H1 (cell line): Measurements from ENCODE around the gene GUCY1A1. TPM values are rescaled to one million over a fixed set of nuclear protein-coding genes. Genes with fewer than 3 reads are reported as not detected.

Source experiments
- CTCF ChIA-PET: fragments of 300-600 bp; sonication (Branson Sonifier 250); formaldehyde crosslinking; loops from one replicate; lab custom pipeline; 2021; ENCODE audit not compliant: partially characterized antibody; lab: Charles Lee
- POLR2A ChIA-PET: fragments of 300-600 bp; sonication (Branson Sonifier 250); formaldehyde crosslinking; loops from one replicate; lab custom pipeline; 2021; ENCODE audit warnings: inconsistent platforms; ENCODE audit not compliant: partially characterized antibody; lab: Charles Lee
- DNase-seq, 2 experiments: peaks; one replicate each; pipeline versions ENCODE4 v3.0.0 to v3.0.0-alpha.2; 2010 to 2022; ENCODE audit warnings: low spot score in 2 of 2, low read depth in 1 of 2, mixed read lengths in 1 of 2
- FAIRE-seq: peaks from 2 replicates; lab custom pipeline; 2011; peaks lifted over from hg19 to GRCh38; lab: Jason Lieb, UNC
- H2AFZ ChIP-seq: 2 replicates; pipeline ENCODE4 v1.8.1; 2012; ENCODE audit warnings: low read length, inconsistent platforms
- H2AK5ac ChIP-seq: 2 replicates; pipeline ENCODE4 v1.6.1; 2013; ENCODE audit warnings: low read depth, low read length
- H2BK120ac ChIP-seq: replicated peaks from 2 replicates; pipeline ENCODE3; 2013; ENCODE audit warnings: low read depth, low read length, inconsistent platforms
- H2BK12ac ChIP-seq: 2 replicates; pipeline ENCODE4 v1.6.1; 2013; ENCODE audit warnings: low read depth, low read length
- H2BK15ac ChIP-seq: 2 replicates; pipeline ENCODE4 v1.6.1; 2013; ENCODE audit warnings: low read length
- H2BK20ac ChIP-seq: 2 replicates; pipeline ENCODE4 v1.6.1; 2013; ENCODE audit warnings: low read length
- H2BK5ac ChIP-seq: 2 replicates; pipeline ENCODE4 v1.6.1; 2013; ENCODE audit warnings: low read depth, low read length
- H3K14ac ChIP-seq: 2 replicates; pipeline ENCODE4 v1.6.1; 2013; ENCODE audit warnings: inconsistent platforms; ENCODE audit not compliant: insufficient read length
- H3K18ac ChIP-seq: 2 replicates; pipeline ENCODE4 v1.6.1; 2013; ENCODE audit warnings: low read length; ENCODE audit errors: extremely low read depth
- H3K23ac ChIP-seq: 2 replicates; pipeline ENCODE4 v1.6.1; 2013; ENCODE audit warnings: inconsistent platforms; ENCODE audit not compliant: insufficient read length
- H3K23me2 ChIP-seq: 2 replicates; pipeline ENCODE4 v1.6.1; 2013; ENCODE audit warnings: low read depth, low read length
- H3K27ac ChIP-seq: 2 replicates; pipeline ENCODE4 v1.6.1; 2011; ENCODE audit warnings: low read depth, low read length, inconsistent platforms
- H3K27me3 ChIP-seq, 4 experiments: replicated peaks in 1 of 4; 1 replicate in 1 of 4; 2 replicates in 3 of 4; pipeline versions ENCODE4 v1.6.1 to v1.8.1; 2011 to 2013; ENCODE audit warnings: low read length in 3 of 4, mild to moderate bottlenecking in 3 of 4, inconsistent platforms in 2 of 4, mixed read lengths in 2 of 4, moderate library complexity in 1 of 4; ENCODE audit not compliant: control insufficient read depth in 3 of 4, insufficient read depth in 3 of 4; ENCODE audit errors: extremely low read depth in 1 of 4
- H3K36me3 ChIP-seq, 4 experiments: 2 replicates each; pipeline versions ENCODE4 v1.6.1 to v1.8.1; 2011 to 2013; ENCODE audit warnings: mild to moderate bottlenecking in 4 of 4, low read length in 3 of 4, moderate library complexity in 2 of 4, control low read depth in 1 of 4, inconsistent platforms in 1 of 4; ENCODE audit not compliant: insufficient read depth in 4 of 4, control insufficient read depth in 2 of 4
- H3K4ac ChIP-seq: replicated peaks from 2 replicates; pipeline ENCODE3; 2013; ENCODE audit warnings: low read length, low read depth, mixed read lengths, inconsistent platforms; ENCODE audit not compliant: insufficient read length
- H3K4me1 ChIP-seq, 4 experiments: replicated peaks in 1 of 4; 1 replicate in 1 of 4; 2 replicates in 3 of 4; pipeline versions ENCODE4 v1.6.1 to v1.8.1; 2011 to 2013; ENCODE audit warnings: low read length in 3 of 4, inconsistent platforms in 2 of 4, mixed read lengths in 1 of 4; ENCODE audit not compliant: insufficient read depth in 4 of 4, control insufficient read depth in 3 of 4
- H3K4me2 ChIP-seq, 2 experiments: 2 replicates each; pipeline versions ENCODE4 v1.6.1 to v1.8.1; 2011 to 2013; ENCODE audit warnings: low read depth in 2 of 2, low read length in 2 of 2, control low read depth in 1 of 2, inconsistent platforms in 1 of 2, mild to moderate bottlenecking in 1 of 2; ENCODE audit not compliant: insufficient read depth in 1 of 2
- H3K4me3 ChIP-seq, 4 experiments: fragments of 200-600, 300-600 bp in 1 of 4; sonication (generic), shearing (Covaris generic), sonication (Bioruptor Twin) in 1 of 4; 2 replicates each; pipeline versions ENCODE4 v1.5.1 to v1.8.1; 2011 to 2016; ENCODE audit warnings: low read length in 4 of 4, low read depth in 3 of 4, control low read depth in 2 of 4, inconsistent platforms in 2 of 4, mild to moderate bottlenecking in 2 of 4, mixed read lengths in 1 of 4, moderate library complexity in 1 of 4; ENCODE audit not compliant: insufficient read depth in 2 of 4; ENCODE audit errors: extremely low read depth in 1 of 4
- H3K56ac ChIP-seq: replicated peaks from 2 replicates; pipeline ENCODE3; 2013; ENCODE audit warnings: low read depth, mild to moderate bottlenecking, mixed read lengths, low read length, inconsistent platforms; ENCODE audit not compliant: insufficient read length
- H3K79me1 ChIP-seq: 2 replicates; pipeline ENCODE4 v1.6.1; 2013; ENCODE audit warnings: low read depth, low read length, control low read depth
- H3K79me2 ChIP-seq, 2 experiments: 2 replicates each; pipeline versions ENCODE4 v1.6.1 to v1.8.1; 2012 to 2013; ENCODE audit warnings: low read length in 2 of 2, mild to moderate bottlenecking in 2 of 2, inconsistent platforms in 1 of 2; ENCODE audit not compliant: insufficient read depth in 2 of 2, control insufficient read depth in 1 of 2
- H3K9ac ChIP-seq, 4 experiments: replicated peaks in 1 of 4; 1 replicate in 1 of 4; 2 replicates in 3 of 4; pipeline versions ENCODE4 v1.6.1 to v1.8.1; 2011 to 2013; ENCODE audit warnings: low read depth in 3 of 4, low read length in 3 of 4, control low read depth in 2 of 4, mild to moderate bottlenecking in 2 of 4, moderate library complexity in 2 of 4, inconsistent platforms in 1 of 4; ENCODE audit errors: extremely low read depth in 1 of 4
- H3K9me3 ChIP-seq, 2 experiments: 2 replicates each; pipeline versions ENCODE4 v1.6.1 to v1.8.1; 2012 to 2013; ENCODE audit warnings: mild to moderate bottlenecking in 2 of 2, moderate library complexity in 2 of 2, control low read depth in 1 of 2, inconsistent platforms in 1 of 2, low read depth in 1 of 2, low read length in 1 of 2, mixed read lengths in 1 of 2; ENCODE audit not compliant: insufficient read depth in 2 of 2
- H4K20me1 ChIP-seq, 2 experiments: replicated peaks in 1 of 2; 2 replicates each; pipeline versions ENCODE3 to v1.8.1; 2011 to 2013; ENCODE audit warnings: inconsistent platforms in 2 of 2, low read length in 2 of 2, mild to moderate bottlenecking in 1 of 2; ENCODE audit not compliant: insufficient read depth in 2 of 2, control insufficient read depth in 1 of 2
- H4K5ac ChIP-seq: 2 replicates; pipeline ENCODE4 v1.6.1; 2013; ENCODE audit warnings: low read length, low read depth, mixed read lengths, inconsistent platforms; ENCODE audit not compliant: insufficient read length
- H4K8ac ChIP-seq: 2 replicates; pipeline ENCODE4 v1.8.0; 2013; ENCODE audit warnings: mild to moderate bottlenecking, moderate library complexity, low read length, inconsistent platforms; ENCODE audit not compliant: insufficient read depth; ENCODE audit errors: extremely low read depth
- H4K91ac ChIP-seq: replicated peaks from 2 replicates; pipeline ENCODE3; 2013; ENCODE audit warnings: low read length, mixed read lengths, inconsistent platforms; ENCODE audit not compliant: insufficient read length
- ASH2L ChIP-seq: fragments of 200-600, 300-600 bp; sonication (generic); IDR thresholded peaks from one replicate; pipeline ENCODE4 v1.7.1; 2017; ENCODE audit warnings: low read length
- EGR1 ChIP-seq: IDR thresholded peaks from 2 replicates; pipeline ENCODE4 v1.6.1; 2011; ENCODE audit warnings: low read depth, low read length, borderline replicate concordance
- EZH2 ChIP-seq: fragments of 200-600 bp; sonication (generic); IDR thresholded peaks from 2 replicates; pipeline ENCODE4 v1.7.1; 2012; ENCODE audit warnings: low read depth, mild to moderate bottlenecking, moderate library complexity, low read length, inconsistent platforms; ENCODE audit not compliant: severe bottlenecking
- GABPA ChIP-seq: IDR thresholded peaks from 2 replicates; pipeline ENCODE4 v1.6.1; 2011; ENCODE audit warnings: mild to moderate bottlenecking, low read length, moderate library complexity, borderline replicate concordance; ENCODE audit not compliant: insufficient read depth
- GTF2F1 ChIP-seq: IDR thresholded peaks from 2 replicates; pipeline ENCODE4 v1.6.1; 2012; ENCODE audit warnings: low read depth, low read length, improper control_type of control experiment, borderline replicate concordance
- HDAC2 ChIP-seq, 2 experiments: fragments of 300-600 bp in 1 of 2; sonication (generic) in 1 of 2; IDR thresholded peaks; 2 replicates each; pipeline ENCODE4 v1.6.1; 2011 to 2012; ENCODE audit warnings: low read depth in 2 of 2, low read length in 2 of 2, mild to moderate bottlenecking in 2 of 2, moderate library complexity in 2 of 2, borderline replicate concordance in 1 of 2, inconsistent platforms in 1 of 2
- JUN ChIP-seq: IDR thresholded peaks from 2 replicates; pipeline ENCODE4 v1.6.1; 2011; ENCODE audit warnings: low read depth, mild to moderate bottlenecking, improper control_type of control experiment, low read length
- PHF8 ChIP-seq: fragments of 200-600 bp; sonication (generic); conservative IDR thresholded peaks from 2 replicates; pipeline ENCODE4 v1.7.1; 2012; ENCODE audit warnings: low read depth, mild to moderate bottlenecking, inconsistent platforms, low read length, moderate library complexity
- POLR2AphosphoS5 ChIP-seq: IDR thresholded peaks from 2 replicates; pipeline ENCODE4 v1.6.1; 2011; ENCODE audit warnings: low read depth, low read length
- RNF2 ChIP-seq: fragments of 200-900, 300-1000 bp; sonication (generic); IDR thresholded peaks from 2 replicates; pipeline ENCODE4 v1.7.1; 2016; ENCODE audit warnings: borderline replicate concordance, low read depth, mild to moderate bottlenecking, antibody characterized with exemption, low read length; ENCODE audit not compliant: poor library complexity, severe bottlenecking; ENCODE audit errors: missing control alignments
- SAP30 ChIP-seq: fragments of 300-600 bp; sonication (generic); IDR thresholded peaks from 2 replicates; pipeline ENCODE4 v1.7.1; 2012; ENCODE audit warnings: low read length, moderate library complexity, mild to moderate bottlenecking, inconsistent platforms; ENCODE audit not compliant: insufficient read depth, insufficient replicate concordance
- SRF ChIP-seq: IDR thresholded peaks from 2 replicates; pipeline ENCODE4 v1.6.1; 2011; ENCODE audit warnings: mild to moderate bottlenecking, low read depth, low read length, moderate library complexity
- TBP ChIP-seq: IDR thresholded peaks from 2 replicates; pipeline ENCODE4 v1.6.1; 2011; ENCODE audit warnings: low read depth, low read length, improper control_type of control experiment
- WGBS, 2 experiments: shearing (Covaris generic) in 1 of 2; methylation state at CpG; one replicate each; pipeline versions ENCODE4 v1.1.6 to v1.1.7; 2013 to 2015; ENCODE audit warnings: low lambda C conversion rate in 2 of 2, mixed read lengths in 2 of 2, inconsistent platforms in 1 of 2, low coverage in 1 of 2, missing lambda C conversion rate in 1 of 2; ENCODE audit not compliant: insufficient replicate concordance in 2 of 2, insufficient coverage in 1 of 2, insufficient read length in 1 of 2; ENCODE audit errors: extremely low coverage in 1 of 2, missing lambda C conversion rate in 1 of 2; 5-methylcytosine and 5-hydroxymethylcytosine counted together
- polyA plus RNA-seq, 7 experiments: library from polyadenylated mRNA; depleted of rRNA in 3 of 7; stranded (reverse) in 5 of 7; unstranded in 2 of 7; fragments of >200 nt in 5 of 7; fragments of 200-250 nt in 2 of 7; gene quantifications; 1 replicate in 5 of 7; 2 replicates in 1 of 7; 4 replicates in 1 of 7; pipeline versions ENCODE4 v1.2.1 to v1.2.3, GENCODE V29; 2011 to 2013; ENCODE audit warnings: missing spikeins in 2 of 7, mixed read lengths in 2 of 7
- total RNA-seq: library from RNA; stranded (reverse); fragmentation: NEBNext Ultra II Directional; extraction: Animal tissue kit (Norgen Biotek cat#: 25700); gene quantifications from 2 replicates; pipeline ENCODE4 v1.2.1, GENCODE V29; 2021

Gene GUCY1A1
- total and polyA plus RNA-seq, 2 of the 8 experiments (the other 6 are each of a cell fraction or from before 2014, with no cell fraction given), result not detected

GRCh38 chr4:155667222-155667567 lies 547 bp downstream of the GUCY1A1 start:
- ChIA-PET CTCF (interaction anchor here (0.6 kb wide), 1 partner anchor 1143 kb away, joined by 3 read pairs; no protein-coding TSS in a partner anchor), POLR2A (interaction anchor here (0.6 kb wide), 1 partner anchor 119 kb away, joined by 4 read pairs; no protein-coding TSS in a partner anchor)
- no peak overlapping the region for H3K56ac ChIP-seq
- H3K27me3 ChIP-seq, result peaks cover 31 to 49% (median 39%) of the 10 kb centered on the region in 4 experiments
- H2BK20ac ChIP-seq, result no peak overlapping the region
- H3K23me2 ChIP-seq, result peaks cover 11% of the 10 kb centered on the region; the same call in 1 of the 2 replicates
- no peak overlapping the region for H3K27ac ChIP-seq
- no peak overlapping the region for H2AK5ac ChIP-seq
- H2BK5ac ChIP-seq, result no peak overlapping the region
- H4K5ac ChIP-seq, result no peak overlapping the region
- no peak overlapping the region for H4K8ac ChIP-seq
- no peak overlapping the region for H2BK120ac ChIP-seq
- H3K79me2 ChIP-seq, result no peaks in the 10 kb centered on the region
- H3K14ac ChIP-seq, result no peak overlapping the region
- H4K91ac ChIP-seq, result no peak overlapping the region
- no peak overlapping the region for H2BK12ac ChIP-seq
- H3K4me2 ChIP-seq, result peak overlapping the region; percentile 73 to 90
- no peak overlapping the region for H3K4ac ChIP-seq
- H3K79me1 ChIP-seq, result no peaks in the 10 kb centered on the region
- FAIRE-seq (no peak), DNase-seq (peak in 1 of 2 experiments; percentile 67)
- no peaks in the 10 kb centered on the region for H4K20me1 ChIP-seq
- H3K4me1 ChIP-seq, result no peaks in the 10 kb centered on the region; a peak in 2 of 7 replicates
- H2AFZ ChIP-seq, result peak overlapping the region; percentile 58; the same call in 1 of the 2 replicates
- H3K23ac ChIP-seq, result no peak overlapping the region
- 2% methylated on average over 16 of the region's 27 CpGs; no CpG with 5 or more reads in 1 of the 2 experiments for WGBS, 2 experiments
- no peak overlapping the region for H3K18ac ChIP-seq
- no peak overlapping the region for H3K9ac ChIP-seq
- H3K9me3 ChIP-seq, result no peaks in the 10 kb centered on the region
- H3K36me3 ChIP-seq, result no peaks in the 10 kb centered on the region
- H3K4me3 ChIP-seq, result peak overlapping the region; percentile 26 to 63 (median 46)
- no peak overlapping the region for H2BK15ac ChIP-seq
- TF ChIP-seq EGR1 (no peak), TBP (no peak), SAP30 (no peak), EZH2 (peak; percentile 93), HDAC2 (IDR thresholded peaks at IDR 0.05; ENCODE audit: borderline replicate concordance in 1 of 2, low read depth in 2 of 2, low read length in 2 of 2) (no peak), PHF8 (no peak), JUN (no peak), SRF (no peak), GABPA (no peak), ASH2L (peak; percentile 37), GTF2F1 (no peak), RNF2 (peak; percentile 43), POLR2AphosphoS5 (no peak)
